Frontal cortex (tissue), 4 donors: ENCODE data around the gene SYT2. TPM values are rescaled to one million over a fixed set of nuclear protein-coding genes. Genes with fewer than 3 reads are reported as not detected.

Source experiments
- DNase-seq, 2 donors: peaks; one replicate each; pipeline ENCODE4 v3.0.0; 2012; ENCODE audit warnings: low spot score in 2 of 2
- FAIRE-seq: peaks from 2 replicates; lab custom pipeline; 2012; peaks lifted over from hg19 to GRCh38; lab: Jason Lieb, UNC
- total RNA-seq: library from RNA; depleted of rRNA; stranded (reverse); fragments of >200 nt; gene quantifications from one replicate; pipeline ENCODE4 v1.2.3, GENCODE V29; 2014
- donor health status: control.
- donor health status: control.
- donor health status: control.

The SYT2 gene
- total RNA-seq, 1 donor from 2014 or later = 0.41 TPM

DNA sequence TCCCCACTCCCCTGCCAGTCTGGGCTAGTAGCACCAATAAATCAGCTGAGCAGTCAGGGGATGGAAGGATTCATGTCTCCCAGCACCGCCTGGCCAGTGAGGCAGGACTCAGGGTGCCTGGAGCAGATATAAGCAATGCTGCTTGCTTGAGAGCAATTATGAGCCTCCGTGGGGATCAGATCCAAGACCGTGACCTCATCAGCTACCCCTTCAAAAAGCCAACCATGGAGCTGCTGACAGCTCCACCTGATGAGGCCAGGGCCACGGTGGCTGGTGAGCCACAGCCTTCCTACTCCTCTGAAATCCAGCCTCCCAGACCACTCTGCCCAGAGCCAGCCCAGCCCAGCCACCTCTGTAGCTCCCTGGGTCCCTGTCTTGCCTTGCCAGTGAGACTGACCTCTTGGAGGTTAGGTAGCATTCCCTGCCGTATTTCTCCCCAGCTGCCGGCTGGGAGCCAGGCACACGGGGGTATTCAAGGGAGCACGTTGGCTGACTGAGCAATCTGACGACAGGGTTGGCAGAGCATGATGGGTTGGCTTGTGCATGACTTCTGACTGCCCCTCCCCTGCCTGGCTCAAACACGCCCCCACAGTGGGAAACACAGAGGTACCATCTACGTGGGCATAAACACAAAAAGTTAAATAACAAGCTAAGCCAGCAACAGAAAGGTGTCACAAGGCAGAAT is 28.4 kb downstream of the SYT2 start:
- DNase-seq (no peak), FAIRE-seq (no peak)

DNA sequence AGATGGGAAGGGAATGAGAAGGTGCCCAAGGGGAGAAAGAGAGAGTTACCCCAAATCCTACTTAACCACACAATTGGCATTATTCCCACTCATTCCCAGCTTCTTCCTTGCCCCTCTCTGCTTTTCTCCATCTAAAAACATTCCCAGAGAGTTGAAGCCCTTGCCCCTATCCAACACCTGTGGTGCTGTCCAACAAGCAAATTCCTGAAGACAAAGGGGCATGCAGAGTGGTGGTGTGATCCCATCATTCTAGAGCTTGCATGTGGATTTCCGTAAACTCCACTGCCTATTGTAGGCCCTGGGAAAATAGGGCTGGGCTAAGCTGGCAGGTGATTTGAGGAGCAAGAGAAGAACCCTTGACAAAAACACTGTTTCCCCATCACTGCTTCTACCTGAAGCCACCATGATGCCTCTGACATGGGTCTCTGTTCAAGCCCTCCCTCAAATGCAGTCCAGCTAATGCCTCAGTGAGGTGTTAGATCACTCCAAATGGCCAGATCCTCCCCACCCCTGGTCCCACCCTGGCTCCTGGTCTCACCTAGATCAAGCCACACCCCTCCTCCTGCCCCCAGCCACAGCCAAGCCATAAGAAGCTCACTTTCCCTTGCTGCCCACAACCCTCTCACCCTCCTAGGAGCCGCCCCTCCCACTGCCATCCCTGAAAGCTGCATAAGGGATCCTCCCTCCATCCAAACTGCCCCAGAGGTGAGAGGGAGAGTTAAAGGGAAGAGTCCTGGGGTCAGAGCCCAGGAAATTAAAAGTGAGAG is 29.5 kb downstream of the SYT2 start:
- DNase-seq = no peak
- FAIRE-seq = no peak

DNA sequence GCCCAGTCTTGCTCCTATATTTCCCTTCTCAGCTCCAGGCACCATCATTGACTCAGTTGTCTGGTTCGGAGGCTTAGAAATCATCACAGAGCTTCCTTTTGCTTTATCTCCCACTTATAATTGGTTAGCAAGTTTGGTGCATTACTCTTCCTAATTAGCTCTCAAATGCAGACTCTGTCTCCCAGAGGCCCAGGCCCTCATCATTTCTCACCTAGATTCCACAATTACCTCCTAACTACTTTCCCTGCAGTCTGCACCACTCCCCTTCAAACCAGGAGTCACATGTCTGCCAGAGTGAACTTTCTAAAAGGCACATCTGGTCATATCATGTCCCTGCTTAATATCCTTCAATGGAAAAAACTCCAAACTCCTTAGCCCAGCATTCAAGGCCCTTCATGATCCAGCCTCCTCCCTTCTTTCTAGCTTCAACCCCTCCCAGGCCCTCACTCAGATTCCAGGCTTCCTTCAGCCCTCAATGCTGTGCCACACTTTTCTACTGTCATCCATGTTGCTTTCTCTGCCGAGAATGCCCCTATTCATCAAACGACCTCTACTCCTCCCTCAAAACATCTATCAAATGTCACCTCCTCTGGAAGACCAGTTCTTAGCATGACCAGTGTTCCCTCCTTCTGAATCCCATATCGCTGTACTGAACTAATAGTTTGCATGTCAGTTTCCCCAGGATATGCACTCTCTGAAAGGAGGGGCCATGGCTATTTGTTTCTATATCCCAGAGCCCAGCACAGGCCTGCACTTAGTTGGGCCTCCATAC is 30.7 kb downstream of the SYT2 start:
- no peak for DNase-seq
- FAIRE-seq = no peak

DNA sequence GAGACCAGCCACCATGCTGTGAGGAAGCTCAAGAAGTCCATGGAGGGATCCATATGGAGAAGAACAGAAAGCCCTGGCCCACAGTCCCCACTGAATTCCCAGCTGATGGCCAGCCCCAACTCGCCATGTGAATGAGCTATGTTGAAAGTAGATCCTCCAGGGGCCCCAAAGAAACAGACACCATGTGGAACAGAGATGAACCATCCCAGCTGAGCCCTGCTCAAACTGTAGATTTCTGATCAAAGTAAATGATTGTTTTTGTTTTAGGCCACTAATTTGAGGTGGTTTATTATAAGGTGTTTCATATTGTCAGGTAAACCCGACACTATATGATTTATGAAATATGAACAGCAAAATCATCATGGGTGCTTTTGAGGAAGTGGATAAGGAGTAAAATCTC is 32.8 kb downstream of the SYT2 start:
- DNase-seq (no peak), FAIRE-seq (no peak)

DNA sequence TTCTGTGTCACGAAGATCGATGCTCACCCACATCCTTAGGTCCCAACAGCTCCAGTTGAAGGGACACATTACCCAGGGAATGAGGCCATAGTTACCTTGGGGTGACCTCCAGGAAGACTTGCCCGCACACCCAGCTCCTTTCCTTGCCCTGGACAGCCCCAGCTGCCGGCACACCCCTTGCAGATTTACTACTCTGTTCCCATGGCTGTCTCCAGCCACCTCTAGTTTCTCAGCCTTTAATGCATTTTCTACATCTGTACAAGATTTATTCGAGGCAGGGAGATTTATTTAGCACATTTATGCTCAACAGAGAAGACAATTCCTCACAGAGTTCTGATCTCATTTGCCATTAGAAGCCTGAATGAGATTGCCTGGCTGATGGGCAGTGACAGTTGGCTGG is 36.7 kb downstream of the SYT2 start:
- DNase-seq (no peak), FAIRE-seq (no peak)

DNA sequence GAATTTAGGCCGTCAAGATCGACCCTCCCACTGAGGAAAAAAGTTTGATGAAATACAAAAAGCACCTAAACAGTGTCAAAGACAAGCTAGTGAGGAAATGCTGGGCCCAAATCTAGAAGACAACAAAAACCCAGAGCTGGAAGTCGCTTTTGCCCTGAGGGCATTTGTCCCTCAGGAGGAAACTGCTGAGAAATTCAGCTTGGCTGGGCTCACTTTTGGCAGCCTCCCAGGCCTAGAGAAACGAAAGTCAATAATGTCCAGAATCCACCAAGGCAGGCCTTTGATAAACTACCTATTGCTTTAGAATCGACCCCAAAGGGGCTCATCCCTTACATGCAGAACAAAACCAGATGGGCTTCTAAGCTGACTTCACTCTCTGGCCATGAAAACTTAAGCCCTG is 38.9 kb downstream of the SYT2 start:
- DNase-seq (no peak), FAIRE-seq (no peak)

DNA sequence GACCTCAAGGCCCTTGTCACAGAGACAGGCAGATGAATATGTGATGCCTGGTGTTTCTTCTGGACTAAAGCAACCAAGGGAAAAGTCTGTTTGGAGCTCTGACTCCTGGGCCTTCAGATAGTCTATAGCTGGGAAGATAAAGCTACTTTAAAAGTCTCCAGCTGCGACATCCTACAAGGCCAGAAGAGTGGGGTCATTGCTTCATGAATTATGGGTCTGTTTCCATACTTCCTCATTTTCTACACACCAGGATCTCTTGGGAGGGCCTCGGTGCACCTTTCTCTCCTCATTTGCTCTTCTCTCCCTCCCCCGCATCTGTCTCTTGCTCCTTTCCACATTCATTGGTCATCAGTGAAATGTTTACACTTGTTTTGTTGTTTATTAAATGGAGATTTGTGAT is 44.8 kb downstream of the SYT2 start:
- no peak for DNase-seq
- no peak for FAIRE-seq

DNA sequence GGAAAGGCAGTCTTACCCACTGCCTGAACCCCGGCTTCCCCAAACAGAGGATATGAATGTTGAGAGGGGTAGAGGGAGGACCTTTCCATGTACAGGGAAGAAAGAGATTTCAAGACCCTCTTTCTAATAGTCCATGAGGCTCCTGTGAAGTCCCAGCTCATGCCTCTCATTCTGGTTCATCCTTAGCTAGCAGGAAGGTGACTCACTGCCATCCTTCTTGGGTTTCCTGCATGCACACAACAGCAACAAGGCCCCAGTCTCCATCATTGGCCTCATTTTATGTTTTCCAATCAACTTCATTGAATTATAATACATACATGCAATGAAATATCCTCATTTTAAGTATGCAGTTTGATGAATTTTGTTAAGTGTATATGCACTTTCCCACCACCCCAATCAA is 46.2 kb downstream of the SYT2 start:
- DNase-seq (no peak), FAIRE-seq (no peak)

DNA sequence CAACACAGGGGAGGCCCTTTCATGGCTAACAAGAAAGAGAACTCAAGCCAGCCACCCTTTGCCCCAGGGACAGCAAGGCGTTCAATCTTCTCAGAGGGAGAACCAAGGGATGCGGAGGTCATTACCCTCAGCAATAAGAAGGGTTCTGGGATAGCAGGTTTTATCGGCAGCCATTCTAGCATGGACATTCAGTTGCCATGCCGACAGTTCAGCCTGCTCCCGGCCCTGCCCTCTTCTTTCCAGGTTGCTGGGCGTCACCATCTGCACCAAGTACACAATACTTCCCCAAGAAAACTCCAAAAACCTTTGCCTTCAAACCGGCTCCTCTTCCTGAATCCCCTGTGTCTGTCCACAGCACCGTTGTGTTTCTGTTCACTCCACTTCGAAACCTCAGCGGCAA is 47.1 kb downstream of the SYT2 start:
- DNase-seq (no peak), FAIRE-seq (no peak)

DNA sequence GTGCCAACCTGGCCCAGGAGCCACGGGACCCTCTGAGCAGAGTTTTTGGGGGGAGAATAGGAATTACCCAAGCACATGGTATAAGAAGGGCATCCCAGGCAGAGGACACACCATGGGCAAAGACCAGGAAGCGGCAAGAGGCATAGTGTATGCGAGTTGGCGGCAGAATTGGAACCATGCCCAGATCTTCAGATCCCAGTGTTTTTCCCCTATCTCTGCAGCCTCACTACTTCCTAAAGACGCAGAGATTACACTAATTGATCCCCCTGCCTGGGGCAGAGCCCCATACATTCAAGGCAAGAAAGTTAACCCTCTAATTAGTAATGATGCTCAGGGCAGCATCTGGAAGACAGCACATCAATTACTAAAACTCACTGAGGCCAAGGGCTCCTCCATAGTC is 48.2 kb downstream of the SYT2 start:
- no peak for FAIRE-seq

DNA sequence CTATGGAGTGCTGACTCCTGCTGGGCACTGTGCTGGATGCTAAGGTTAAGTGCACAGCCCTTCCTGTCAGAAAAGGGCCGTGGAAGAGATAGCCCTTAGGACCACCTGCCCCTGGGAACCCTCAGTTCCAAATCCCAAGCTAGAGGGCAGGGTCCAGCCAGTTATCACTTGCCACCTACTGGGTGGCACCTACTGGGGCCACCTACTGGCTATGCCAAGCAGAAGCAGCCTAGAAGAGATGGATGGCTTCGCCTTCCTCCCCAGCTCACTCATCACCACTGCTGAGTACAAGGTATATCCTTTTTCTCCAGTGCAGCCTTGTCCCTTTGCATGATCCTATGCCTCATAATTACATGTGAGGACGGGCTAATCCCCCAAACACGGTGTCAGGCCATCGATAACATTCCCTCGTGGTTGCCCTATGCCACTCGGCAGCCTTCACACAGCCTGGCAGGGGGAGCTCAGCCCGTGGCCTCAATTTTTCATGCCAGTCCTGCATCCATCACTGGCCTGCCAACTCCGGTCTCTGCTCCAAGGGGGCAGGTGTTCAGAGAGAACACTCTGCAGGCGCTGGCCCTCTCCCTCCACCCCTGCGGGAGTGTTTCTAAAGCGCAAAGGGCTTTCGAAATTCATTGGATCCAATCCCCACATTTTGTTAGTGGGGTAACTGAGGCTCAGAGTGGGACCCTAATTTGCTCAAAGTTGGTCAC is 49.0 kb downstream of the SYT2 start:
- FAIRE-seq (no peak), DNase-seq (no peak)

More for the DNA sequence above, 48.2 kb downstream of the SYT2 start:
- no peak for DNase-seq

DNA sequence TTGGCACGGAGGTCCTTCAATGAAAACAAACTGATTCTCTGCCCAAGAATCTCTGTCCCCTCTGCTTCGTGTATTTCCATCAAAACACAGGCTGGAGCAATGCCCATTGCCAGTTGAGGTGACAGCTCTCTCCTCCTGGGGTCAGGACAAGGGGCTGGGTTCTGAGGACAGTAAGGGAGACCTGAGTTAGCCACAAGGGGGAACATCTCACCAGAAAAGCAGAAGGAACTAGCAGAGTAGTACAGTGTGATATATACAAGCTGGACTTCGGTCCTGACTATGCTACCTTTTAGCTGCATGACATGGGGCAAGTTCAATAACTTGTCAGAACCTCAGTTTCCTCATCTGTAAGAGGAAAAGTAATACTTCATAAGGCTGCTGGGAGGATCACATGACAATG is 50.3 kb downstream of the SYT2 start:
- FAIRE-seq (no peak), DNase-seq (no peak)

DNA sequence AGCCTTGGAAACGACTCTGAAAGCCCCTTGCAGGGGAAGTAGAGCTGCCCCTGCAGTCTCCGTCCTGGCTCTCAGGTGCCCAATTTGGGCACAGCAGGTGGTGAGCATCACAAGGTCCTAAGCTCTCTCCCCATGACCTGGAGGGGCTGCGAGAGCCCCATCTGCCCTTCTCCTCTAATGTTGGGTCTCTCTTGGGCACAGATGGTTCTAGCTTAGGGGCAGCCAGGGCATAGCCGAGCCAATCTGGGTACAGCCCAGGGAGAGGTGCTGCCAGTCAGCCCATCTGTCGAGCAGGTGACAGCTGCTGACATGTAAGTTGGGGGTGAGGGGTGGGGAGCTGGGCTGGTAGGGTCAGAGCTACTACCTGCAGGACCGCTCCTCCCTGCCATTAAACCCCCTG is 50.7 kb downstream of the SYT2 start:
- no peak for DNase-seq
- FAIRE-seq = no peak

DNA sequence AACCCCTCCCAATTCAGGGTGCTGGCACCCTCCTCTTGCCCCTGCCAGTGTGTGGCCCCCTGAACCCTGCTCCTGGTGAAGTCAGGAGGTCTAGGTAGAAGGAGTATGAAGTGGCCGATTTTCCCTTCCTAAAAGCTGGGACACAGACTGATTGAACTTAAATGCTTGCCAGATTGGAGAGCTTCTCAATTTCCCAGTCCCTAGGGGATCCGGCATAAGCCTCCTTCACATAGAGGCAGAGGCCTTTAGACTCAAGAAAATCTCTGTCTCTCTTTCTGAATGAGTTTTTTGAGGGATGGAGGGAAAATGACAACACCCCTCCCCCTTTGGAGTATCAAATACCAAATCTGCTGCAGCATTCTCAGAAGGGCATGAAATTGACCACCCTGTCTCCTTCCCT is 51.5 kb downstream of the SYT2 start:
- DNase-seq (no peak), FAIRE-seq (no peak)

DNA sequence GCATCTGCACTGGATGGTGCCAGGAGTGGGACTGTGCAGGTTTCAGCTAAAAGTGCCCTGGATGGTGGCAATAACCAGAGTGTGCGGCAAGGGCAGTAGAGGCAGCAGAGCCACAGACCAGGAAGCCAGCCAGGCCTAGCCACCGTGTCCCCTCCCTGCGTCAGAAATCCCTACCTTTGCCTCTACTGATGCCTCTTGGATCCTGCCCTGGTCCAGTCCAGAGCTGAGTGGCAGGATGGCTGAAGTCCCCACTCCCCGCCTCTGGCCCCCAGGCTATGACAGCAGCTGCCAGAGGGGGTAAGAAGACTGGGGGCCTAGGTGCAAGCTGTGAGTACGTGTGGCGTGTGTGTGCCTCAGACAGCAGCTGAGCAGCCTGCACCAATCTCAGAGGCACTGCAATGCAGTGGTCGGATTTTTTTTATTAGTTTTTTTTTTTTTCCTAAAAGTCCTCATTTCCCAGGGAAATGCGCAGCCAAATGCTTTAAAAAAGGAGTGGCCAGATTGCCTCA is 51.9 kb downstream of the SYT2 start:
- FAIRE-seq (no peak), DNase-seq (no peak)

DNA sequence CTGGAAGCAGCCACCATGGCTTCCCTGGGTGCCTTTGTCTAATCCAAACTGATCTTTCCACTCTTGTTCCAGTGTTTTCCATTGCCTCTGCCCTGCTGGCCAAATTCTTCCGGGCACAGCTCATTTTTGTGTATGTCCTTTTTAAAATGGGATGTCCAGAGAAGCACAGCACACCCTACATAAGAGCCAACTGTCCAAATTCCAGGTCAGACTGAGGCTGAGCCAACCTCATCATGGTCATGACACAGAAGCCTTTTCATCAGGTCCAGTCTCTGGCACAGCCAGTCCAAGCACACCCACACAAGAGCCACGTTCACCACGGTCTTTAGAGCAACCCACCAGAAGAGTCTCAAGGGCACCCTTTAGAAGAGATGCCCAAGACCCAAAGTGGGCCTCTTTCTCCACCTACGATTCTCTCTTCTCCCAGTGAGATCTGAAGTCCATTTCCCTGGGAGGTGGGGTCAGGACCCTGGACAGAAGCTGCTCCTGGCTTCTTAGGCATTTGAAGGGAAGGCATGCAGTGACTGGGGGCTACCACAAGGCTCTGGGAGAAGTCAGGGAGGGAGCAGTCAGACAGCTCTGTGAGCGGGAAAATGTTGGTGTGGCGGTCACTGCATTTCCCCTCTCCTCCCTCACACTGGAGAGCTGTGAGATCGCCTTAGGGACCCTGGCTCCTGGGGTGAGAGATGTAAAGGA is 53.2 kb downstream of the SYT2 start:
- DNase-seq = no peak
- no peak for FAIRE-seq

DNA sequence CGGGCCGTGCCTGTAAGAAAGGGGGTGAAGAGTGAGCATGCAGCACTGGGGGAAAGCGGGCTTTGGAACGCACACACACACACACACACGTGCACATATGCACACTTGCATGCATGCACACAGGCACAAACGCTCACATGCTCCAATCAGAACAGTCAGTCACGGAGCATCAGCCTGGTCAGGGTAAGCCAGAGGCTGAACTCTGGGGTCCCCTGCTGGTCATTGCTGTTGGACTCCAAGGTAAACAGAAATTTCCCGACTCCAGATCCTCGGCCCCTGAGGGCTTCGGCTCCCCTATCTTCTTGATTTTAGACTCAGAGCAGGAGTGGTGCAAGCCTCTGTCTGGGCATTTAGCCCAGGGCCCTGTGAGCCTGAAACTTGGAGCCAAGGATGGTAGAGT is 54.2 kb downstream of the SYT2 start:
- FAIRE-seq = no peak
- DNase-seq = no peak

DNA sequence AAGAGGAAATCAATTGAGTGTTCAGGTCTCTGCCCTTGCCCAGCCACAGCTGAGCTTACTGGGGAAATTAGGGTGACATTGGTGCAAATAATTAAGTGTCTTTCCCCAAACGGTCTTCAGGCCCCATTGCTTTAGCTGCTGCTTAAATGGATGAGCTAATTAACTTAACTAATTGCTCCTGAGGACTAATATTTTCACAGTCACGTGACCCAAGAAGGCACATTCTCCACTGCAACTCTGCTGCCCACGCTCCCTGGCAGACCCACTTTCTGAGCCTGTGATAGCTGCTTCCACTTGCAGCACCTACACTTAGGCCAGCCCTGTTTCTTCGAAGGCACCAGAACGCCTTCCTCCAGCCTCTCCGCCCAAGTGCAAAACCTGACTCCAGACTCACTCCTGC is 56.2 kb downstream of the SYT2 start:
- FAIRE-seq = no peak
- DNase-seq = no peak

DNA sequence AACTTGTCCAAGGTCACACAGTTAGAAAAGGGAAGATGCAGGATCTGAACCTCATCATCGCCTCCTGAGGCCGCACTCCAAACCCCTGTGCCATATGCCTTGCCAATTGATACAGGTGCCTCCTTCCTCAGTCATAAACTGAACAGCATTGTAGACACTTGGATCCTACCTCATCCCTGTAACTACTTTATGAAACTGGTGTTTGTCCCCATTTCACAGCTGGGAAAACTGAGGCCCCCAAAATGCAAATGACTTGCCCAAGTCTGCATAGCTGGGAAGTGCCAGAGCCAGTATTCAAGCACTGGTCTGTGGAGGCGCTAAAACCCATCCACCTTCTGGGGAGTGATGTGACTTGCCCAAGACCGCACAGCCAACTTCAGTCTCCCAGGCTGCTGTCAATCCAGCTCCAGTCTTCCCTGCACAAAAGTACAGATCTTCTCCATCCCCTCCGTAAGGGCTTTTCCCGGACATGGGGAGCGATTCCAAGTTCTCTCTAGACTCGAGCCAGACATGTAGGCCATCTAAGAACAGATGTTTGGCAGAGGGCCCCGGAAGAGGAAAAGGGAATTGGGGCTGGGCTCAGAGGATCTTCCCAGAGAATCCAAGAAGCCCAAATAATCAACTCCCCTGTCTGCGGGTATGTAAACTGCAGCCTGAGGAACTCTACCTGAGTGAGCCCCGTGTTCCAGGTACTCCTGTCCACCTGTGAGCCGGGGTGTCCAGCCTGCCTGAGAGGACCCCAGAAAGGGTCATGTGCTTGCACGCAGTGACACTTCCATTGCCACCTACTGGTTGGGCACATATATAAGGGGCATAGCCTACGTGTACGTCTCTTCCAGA is 60.5 kb downstream of the SYT2 start:
- DNase-seq (no peak), FAIRE-seq (no peak)
